GM19240 (cell line): ENCODE results near the gene VPS13D.

Experiments
- DNase-seq: peaks from one replicate; pipeline ENCODE4 v3.0.0; 2011; ENCODE audit warnings: low spot score; ENCODE audit not compliant: insufficient read length

The VPS13D gene

DNA sequence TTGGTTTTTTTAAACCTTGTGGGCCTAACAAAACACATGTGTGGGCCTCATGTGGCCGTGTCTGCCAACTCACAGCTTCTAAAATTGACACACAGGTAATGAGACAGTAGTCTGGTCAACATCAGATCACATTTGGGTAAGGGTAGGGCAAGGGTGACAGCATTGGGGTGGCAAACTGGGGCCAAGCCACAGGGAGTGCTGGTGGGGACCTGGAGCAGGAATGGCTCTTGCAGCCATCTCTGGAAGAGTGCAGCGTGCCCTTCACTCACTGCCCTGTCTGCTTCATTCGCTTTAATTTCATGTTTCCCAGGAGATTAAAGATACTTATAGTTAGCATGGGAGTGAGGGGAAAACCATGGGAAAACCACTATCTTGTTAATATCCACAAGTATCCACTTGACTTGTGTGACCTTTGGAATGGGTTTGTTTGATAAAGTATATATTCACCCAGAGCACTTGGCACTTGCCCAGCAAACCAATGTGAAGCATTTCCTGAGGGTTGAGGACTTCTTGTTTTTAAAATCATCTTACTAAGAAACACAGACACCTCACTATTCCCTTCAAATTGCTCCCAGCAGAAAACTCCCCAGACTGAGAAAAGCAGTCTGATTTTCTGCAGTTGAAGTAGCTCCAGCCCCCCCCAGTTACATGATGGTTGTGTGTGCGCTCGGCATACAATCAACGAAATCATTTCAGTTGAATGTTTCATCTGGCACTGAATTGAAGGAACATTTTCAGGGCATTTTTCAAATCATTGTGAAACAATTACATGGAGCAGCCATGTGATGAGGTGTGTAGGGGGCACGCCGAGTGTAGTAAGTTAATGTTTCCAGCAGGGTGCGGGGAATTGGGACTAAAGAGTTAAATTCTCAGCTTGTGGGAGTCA lies 175.7 kb downstream of the VPS13D start:
- no peak for DNase-seq

DNA sequence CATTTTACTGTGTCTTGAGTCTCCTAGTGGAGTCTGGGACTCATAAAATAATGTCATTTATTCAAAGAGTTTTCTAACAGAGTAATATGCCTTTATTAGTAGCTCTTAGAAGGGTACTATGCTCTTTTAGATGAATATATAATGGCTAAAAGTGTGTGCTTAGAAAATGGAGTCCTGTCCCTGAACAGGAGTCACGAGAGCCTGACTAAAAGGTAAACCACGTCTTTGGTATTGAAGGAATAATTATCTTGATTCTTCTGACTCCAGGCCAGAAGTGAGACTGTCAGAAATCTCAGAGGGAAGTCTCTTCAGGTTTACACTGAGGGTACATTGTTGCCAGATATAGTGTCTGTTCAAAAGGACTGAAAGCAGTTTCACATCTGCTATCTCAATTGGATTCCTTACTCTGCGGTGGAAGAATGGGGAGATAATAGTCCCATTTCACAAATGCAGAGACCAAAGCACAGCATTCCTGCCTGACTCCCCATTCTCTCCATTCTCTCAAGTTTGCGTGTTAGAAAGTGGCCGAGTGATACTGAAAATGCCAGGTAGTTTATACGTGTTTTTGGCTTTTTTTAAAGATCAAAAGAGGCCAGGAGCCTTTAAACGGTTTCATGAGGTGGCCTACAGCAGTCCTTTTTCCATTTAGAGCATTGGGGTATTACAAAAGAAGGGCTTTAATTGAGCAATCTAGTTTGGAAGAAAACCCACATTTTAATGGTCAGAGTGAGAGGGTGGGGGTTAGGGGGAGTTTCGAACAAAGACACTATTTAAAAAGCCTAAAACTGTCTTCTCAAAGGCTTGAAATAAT lies 176.6 kb downstream of the VPS13D start:
- no peak for DNase-seq

DNA sequence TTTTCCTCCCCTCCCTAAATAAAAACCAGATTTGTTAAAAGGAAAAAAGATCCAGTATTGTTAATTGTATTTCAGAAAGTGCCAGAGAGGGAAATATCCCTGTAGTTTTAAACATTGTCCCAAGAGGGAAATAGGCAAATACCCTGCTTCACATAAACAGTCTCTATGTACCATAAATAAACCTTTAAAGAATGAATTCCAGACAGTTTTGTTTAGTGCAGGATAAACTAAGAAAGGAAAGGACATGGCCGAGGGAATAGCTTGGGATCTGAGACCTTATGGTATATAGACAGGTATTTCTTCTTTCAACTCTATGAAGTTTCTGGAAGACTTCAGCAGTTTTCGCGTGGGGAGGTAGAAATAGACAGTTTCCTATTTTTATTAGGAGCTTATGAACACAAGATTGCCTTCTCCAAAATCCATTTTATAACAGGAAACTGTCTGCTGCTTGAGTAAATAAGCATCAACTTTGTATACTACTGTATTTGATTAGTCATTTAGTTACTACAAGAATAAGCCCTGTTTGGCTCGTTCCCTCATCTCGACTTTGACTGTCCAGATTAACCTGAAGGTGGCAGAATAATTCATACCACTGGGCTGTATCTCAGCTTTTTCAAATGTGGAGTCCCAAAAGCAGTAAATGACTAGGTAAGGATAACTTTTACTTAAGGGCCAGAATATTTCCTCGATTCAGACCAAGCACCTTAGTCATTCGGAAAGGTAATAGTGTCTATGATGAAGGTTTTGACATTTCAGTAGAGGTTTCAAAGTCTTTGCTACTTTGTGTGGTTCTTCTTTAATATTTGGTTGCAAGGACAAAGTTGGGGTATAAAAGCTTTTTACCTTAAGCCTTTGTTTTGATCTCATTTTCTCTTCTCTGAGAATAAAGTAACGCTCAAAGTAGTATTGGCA lies 177.5 kb downstream of the VPS13D start:
- DNase-seq, result no peak

DNA sequence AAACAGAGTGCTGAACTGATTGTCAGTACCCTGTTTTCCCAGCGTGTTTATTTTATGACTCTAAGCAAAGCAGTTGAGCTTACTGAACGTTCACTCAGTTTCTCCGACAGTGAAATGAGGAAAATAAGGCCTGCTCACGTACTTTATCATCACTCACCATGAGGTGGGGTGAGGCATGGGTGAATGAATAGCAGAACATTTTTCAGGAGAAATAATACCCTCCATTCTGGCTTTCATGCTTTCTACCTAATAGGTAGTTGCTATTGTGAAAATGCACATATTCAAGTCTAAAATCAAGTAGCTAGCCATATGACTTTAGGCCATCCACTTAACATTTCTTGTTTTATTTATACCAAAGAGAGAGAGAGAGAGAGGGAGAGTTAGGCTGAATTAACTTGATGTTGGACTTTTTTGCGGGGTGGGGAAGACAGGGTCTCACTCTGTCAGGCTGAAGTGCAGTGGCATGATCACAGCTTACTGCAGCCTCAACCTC lies 178.2 kb downstream of the VPS13D start:
- DNase-seq, result no peak

DNA sequence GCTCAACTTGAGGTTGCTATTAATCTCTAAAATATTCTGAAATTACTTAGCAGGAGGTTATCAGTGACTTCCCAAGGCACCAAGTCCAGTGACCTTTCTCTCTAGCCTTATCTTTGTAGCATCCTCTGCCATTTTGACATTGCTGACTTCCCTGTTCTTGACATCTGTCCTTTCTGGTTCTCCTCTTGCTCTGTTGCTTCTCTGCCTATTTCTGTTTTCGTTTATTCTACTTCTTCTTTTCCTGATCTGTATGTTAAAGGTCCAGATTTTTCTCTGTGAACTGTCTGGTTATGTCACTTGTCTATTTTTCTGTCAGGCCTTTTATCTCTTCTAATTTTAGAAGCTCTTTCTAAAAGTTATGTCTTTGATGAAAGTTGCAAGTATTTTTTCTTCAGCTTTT lies 178.8 kb downstream of the VPS13D start:
- no peak for DNase-seq

DNA sequence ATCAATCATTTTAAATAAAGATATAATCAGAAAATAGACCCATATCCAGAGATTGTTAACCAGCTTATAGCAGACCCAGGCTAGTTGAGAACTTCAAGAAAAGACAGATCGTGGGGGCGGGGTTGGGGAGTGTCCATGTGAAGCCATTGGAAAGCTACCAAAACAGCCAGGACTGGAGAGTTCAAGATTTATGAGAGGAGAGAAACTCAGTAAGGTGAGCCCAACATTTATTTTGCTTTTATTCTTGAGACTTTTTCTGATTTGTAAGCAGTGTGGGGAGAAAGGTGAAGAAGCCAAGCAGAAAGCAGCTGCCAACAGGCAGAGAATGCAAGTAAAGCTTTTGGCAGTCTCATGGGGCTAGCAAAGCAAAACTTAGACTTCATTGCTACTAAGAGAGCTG lies 179.9 kb downstream of the VPS13D start:
- DNase-seq, result no peak

DNA sequence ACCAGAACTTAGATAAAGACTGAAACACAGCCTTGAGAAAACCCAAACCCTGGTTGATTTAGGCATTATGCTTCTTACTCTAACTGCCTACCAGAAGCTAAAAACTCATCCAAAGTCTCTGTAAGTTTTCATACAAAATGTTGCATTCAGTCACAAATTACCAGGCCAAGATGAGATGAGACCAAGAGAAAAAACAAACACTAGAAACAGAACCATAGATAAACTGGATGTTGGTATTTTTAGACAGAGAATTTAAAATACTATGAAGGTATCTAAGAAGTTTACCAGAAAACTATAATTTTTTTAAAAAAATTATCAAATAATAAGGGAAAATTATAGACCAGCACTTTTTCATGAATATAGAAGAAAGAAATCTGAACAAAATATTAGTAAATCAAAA lies 180.5 kb downstream of the VPS13D start:
- no peak for DNase-seq

DNA sequence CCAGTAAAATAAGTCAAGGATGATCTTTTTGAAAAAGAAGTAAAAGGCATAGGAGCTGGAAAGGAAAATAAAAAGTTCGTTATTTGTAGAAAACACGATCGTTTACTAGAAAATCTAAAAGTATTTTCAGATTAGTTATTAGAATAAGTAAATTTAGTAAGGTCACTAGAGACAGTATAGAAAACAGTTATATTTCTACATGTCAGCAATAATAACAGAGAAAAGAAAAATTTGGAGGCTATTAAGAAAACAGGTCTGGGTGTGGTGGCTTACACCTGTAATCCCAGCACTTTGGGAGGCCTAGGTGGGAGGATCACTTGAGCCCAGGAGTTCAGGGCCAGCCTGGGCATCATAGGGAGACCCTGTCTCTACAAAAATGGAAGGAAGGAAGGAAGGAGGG lies 181.3 kb downstream of the VPS13D start:
- no peak for DNase-seq

DNA sequence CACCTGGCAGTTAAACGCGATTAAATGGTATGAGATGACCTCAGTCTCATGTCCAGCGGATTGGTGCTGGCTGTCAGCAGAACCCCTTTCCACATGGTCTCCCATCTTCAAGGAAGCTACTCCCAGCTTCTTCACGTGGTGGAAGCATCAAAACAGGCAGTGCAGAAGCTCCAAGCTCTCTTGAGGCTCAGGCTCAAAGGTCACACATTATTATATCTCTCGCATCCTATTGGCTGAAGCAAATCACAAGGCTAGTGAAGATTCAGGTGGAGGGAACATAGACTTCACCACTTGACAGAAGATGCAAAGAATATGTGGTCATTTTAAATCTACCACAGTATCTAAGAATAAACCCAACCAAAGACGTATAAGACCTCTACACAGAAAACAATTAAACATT lies 181.9 kb downstream of the VPS13D start:
- no peak for DNase-seq

DNA sequence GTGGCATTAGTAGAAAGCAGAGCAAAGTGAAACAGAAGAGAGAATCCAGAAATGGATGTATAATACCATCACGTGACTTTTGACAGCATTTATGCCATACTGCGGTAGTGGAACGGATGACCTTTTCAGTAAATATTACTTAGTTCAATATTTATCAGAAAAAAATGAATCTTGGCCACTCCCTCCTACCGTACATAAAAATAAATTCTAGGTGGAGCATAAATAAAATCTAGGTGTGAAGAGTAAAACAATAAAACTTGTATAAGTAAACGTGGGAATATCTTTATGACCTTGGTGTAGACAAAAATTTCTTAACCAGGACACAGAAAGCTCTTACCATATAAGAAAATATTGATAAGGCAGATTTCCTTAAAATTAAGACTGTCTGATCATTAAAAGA lies 182.6 kb downstream of the VPS13D start:
- DNase-seq, result no peak

DNA sequence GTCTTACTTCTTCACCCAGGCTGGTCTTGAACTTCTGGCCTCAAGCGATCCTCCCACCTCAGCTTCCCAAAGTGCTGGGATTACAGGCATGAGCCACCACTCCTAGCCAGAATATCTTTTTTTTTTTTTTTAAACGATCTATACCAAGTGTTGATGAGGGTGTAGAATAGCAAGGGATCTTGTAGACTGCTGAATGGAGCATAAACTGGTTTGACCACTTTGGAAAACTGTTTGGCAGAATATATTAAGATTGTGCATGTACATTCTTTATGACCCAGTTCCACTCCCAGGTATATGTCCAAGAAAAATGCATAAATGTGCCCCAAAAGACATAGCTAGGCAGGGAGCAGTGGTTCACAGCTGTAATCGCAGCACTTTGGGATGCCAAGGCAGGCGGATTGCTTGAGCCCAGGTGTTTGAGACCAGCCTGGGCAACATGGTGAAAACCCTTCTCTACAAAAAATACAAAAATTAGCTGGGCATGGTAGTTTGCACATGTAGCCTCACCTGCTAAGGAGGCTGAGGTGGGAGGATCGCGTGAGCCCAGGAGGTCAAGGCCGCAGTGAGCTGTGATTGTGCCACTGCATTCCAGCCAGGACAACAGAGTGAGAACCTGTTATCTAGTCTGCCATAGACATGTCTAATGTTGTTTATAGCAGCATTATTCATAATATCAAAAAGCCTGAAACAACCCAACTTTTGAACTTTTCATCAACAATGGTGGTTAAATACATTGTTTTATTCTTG lies 184.0 kb downstream of the VPS13D start:
- no peak for DNase-seq

DNA sequence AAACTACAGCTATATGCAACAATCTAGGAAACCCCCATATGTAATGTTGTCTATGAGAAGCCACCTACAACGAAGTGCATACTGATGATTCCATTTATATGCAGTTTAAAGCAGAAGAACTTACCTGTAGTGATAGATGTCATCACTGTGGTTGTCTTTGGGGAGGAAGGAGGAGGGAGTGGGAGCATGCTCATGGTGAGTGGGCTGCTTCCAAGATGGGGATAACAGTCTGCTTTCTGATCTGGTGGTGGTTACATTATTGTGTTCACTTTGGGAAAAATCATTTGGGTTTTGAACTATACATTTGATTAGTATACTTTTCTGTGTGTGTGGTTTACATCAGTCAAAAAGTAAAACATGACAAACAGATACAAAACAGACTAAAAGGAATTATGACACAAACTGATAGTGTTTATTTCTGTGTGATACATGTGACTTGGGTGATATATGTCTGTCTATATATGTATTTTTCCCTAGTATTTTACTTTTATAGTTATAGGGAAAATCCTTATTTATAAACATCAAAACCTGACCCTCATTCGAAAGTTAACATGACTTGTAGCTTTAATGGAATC lies 184.7 kb downstream of the VPS13D start:
- no peak for DNase-seq

DNA sequence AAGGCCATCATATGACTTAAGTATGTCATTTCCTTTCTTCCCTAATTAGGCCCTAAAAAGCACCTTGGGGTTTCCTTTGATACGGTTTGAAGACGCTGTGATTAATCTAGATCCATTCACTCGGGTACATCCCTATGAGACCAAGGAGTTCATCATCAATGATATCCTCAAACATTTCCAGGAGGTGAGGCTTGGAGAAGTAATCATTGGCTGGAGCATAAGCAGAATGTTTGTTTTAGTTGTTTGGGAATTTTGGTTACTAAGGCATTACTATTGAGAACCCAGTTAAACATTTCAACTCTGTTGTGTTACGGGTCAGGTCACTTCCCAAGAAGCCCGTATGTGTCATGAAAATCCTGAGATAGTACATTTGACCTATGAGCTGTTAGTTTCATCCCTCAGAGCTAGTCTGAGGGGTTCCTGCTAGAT lies 185.2 kb downstream of the VPS13D start:
- DNase-seq, result no peak

DNA sequence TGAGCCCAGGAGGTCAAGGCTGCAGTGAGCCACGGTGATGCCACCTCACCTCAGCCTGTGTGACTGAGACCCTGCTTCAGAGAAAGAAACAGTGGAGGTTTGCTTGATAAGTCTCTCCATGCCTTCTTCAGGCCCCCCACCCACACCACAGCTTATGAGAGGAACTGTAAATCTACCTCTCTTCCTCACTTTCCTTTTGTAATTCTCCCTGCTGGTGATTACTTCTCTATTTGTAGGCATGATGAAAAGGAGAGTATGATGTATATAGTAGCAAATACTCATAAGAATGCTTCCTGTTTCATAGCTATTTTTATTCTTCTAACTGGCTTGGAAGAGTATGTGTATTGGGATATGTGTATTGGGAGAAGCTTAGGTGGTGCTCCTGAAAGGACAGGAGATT lies 186.3 kb downstream of the VPS13D start:
- no peak for DNase-seq

DNA sequence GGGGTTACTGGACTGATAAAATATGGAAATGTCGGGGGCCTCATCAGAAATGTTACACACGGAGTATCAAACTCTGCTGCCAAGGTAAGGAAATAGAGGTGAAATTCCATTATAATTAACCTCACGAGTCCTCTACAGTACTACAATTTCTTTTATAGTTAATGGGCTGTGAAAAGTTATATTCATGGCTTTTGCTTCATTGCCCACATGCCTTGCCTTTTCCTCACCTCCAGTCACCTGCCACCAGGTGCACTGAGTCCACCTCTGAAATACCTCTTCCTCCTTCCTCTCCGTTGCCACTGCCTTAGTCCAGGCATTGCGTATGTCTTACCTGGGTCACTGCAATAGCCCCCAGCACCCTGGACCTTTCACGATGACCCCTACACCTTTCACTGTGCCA lies 186.9 kb downstream of the VPS13D start:
- no peak for DNase-seq

DNA sequence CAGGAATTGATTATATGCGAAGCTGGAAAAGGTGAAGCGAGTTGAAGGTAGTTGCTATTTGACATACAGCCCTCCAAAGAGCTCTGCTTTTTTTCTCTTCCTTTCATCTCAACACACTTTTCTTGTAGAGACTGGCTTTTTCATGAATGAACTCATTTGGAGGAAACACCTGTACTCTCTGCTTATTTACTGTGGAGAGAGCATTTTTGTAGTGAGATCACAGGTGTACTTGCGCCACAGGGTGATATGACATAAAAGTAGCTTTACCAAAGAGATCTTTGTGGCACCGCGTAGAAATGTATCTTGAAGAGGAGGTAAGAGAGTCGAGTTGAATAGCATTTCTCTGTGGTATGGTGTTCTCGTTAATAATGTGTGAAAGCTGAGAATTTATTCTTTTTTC lies 187.6 kb downstream of the VPS13D start:
- DNase-seq, result no peak

DNA sequence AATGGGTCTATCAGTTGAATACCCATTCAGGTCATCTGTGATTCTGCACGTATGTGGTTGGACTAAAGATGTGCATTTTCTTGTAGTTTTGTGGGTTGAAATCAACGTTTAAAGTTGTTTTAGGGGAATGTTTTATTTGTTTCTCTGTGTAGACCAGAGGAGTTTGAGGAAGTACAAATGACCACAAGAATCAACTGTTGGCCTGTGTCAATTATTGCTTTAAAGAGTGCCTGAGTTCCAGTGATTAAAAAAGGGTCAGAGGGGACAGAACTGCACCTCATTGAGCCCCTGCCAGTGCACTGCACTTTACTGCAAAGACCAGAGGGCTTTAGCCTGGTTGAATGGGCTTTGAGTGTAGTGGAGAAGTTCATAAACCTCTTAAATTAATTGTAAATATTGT lies 190.3 kb downstream of the VPS13D start:
- no peak for DNase-seq

DNA sequence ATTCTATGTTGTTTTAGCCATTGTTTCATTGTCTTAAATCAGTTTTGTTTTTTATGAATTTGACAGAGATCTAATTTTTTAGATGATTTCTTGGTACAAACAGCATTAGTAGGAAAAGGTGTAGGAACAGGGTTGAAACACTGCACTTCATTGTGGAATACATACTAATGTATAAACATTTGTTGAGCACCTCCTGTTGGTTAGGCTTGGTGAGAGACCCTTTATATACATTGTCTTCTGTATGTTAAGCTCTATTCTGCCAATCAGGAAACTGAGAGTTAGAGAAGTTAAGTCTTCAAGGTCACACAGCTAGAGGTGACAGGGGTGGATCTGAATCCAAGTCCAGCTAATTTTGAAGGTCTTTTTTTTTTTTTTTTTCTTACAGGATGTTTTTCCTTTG lies 192.7 kb downstream of the VPS13D start:
- no peak for DNase-seq

DNA sequence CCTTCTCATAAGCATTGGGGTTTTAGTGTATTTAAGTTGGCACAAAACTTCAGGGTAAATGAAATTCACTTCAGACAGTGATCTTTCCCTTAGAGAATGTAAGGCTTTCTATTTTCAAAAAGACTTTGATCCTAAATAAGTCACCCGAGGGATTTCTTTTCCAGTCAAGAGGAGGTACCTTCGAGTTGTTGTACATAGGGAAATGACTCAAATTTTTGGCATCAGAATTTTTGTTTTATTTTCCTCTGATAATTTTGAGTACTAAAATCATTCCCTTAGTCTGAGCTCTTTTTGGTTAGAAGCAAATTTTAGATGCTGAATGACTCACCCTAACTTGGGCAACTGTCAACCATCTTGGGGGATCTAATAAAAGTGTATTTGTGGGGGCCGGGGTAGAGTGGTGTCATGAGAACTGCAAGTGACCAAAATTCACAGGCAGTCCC lies 194.3 kb downstream of the VPS13D start:
- DNase-seq, result no peak

DNA sequence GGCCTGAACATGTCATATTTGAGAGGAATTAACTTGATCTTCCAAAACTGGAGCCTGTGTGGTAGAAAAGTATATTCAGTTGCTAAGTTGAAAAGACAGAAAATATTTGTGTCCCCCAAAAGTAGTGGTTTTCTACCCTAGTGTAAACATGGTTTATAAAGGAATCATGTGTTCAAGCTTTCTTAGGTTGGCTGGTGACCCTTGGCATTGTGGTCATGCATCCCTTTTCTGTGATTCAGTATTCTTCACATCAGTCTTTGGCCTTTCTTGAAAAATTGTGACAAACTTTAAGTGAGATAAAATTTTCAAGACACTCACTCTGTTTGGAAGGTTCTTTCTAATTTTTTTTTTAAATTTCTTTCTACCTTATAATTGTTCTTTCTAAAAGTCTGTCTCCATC lies 195.0 kb downstream of the VPS13D start:
- DNase-seq, result no peak
